Measurements from ENCODE around the gene MKKS.

The MKKS gene

DNA sequence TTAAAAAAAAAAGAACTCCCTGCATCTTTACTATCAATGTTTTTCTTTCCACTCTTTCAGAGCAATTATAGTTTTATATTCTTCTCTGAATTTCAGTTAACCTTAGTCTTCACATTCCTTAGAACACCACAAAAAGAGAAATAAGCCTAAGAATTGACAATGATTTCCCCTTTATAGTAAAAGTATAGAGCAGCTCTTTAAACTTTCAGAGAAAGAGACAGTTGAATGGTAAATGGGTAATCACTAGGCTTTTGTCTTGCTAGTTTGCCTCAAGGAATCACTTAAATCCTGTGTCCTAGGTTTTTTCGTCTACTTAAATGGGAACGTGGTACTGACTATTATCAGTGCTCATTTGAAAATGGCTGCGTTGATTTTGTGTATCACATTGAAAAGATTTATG is 32.8 kb upstream of the MKKS start:
- no peaks in the 10 kb centered on the region for H3K9me3 Mint-ChIP-seq

DNA sequence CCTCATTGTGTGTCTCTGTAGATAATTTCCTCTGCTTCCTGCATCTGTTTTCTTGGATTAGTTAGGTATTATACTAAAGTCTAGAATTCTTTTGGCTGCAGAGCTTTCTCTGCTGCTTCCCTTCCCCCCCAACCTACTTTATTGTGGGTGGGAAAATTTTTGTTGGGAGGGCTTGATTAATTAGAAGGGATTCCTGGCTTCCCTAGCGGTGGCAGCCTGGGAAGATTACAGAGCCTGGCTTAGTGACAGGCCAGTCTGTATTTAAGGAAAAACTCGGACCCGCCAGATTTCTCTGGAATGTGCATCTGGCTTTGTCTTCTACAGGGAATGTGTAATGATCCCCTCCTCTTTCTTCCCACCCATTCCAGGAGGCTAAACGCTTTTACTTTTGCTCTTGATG is 32.3 kb upstream of the MKKS start:
- Mint-ChIP-seq H3K4me1 (ENCODE audit: low read depth) (peaks cover 19% of the 10 kb centered on the region), H3K36me3 (ENCODE audit: low read depth) (peaks cover 33% of the 10 kb centered on the region), H3K27ac (no peak overlapping the region), H3K9me3 (no peaks in the 10 kb centered on the region), H3K27me3 (no peaks in the 10 kb centered on the region), H3K4me3 (no peak overlapping the region)
- no peak for DNase-seq

More for the DNA sequence above, 32.8 kb upstream of the MKKS start:
- Mint-ChIP-seq H3K27ac (no peak overlapping the region), H3K4me1 (ENCODE audit: low read depth) (peaks cover 15% of the 10 kb centered on the region), H3K36me3 (ENCODE audit: low read depth) (peaks cover 34% of the 10 kb centered on the region), H3K27me3 (no peaks in the 10 kb centered on the region), H3K4me3 (no peak overlapping the region)
- DNase-seq: no peak

DNA sequence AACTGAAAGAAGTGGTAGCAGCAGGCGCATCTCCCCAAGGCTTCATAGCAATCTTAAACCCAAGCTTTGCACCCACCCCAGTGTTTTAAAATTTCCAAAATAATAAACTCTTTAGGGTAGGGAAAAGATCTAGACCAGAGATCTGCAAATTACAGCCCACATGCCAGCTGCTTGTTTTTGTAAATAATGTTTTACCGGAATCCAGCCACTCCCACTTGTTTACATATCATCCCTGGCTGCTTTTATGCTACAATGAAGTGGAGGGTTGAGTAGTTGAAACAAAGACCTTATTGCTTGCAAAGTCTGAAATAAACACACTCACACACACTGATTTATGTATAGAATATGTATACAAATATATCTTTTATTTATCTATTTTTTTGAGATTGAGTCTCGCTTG is 31.1 kb upstream of the MKKS start:
- Mint-ChIP-seq H3K4me1 (ENCODE audit: low read depth) (peaks cover 24% of the 10 kb centered on the region), H3K4me3 (no peak overlapping the region), H3K27ac (no peak overlapping the region), H3K9me3 (no peaks in the 10 kb centered on the region), H3K27me3 (no peaks in the 10 kb centered on the region), H3K36me3 (ENCODE audit: low read depth) (peaks cover 36% of the 10 kb centered on the region)
- no peak for DNase-seq

DNA sequence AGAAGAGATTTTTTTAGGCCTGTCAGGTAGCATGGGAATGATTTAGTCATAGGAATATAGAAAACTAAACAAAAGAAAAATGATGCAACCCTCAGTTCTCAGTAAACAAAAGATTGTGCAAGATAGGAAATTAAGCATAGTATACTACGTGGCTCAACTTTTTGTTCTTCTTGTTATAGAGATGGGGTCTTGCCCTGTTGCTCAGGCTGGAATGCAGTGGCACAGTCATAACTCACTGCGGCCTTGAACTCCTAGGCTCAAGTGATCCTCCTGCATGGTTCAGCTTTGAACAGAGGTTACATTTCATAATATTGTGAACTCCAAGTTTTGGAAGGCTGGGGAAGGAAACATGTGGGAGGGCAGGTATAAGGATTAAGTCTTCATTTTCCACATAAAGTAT is 29.6 kb upstream of the MKKS start:
- H3K27me3 Mint-ChIP-seq: no peaks in the 10 kb centered on the region
- no peak for DNase-seq
- H3K36me3 Mint-ChIP-seq (ENCODE audit: low read depth): peaks cover 42% of the 10 kb centered on the region
- H3K9me3 Mint-ChIP-seq: no peaks in the 10 kb centered on the region
- peaks cover 19% of the 10 kb centered on the region for H3K4me1 Mint-ChIP-seq (ENCODE audit: low read depth)
- no peak overlapping the region for H3K27ac Mint-ChIP-seq
- H3K4me3 Mint-ChIP-seq: no peak overlapping the region

DNA sequence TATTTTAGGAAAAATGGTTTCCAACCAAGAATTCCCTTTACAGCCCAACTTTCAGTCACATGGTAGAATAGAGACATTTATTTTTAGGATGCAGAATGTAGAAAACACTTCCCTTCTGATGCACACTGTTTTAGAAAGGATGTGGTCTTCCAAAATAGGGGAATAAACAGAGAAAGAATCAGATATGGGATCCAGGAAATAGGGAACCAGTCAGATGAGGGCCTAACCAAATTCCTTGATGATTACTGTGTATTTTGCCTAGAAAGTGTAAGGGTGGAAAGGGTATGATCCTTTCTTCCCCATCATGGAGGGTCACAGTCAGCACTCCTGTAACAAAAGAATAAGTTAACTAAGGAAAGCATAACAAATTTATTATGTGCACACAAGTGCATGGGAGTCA is 28.5 kb upstream of the MKKS start:
- Mint-ChIP-seq H3K27ac (no peak overlapping the region), H3K4me3 (no peak overlapping the region), H3K4me1 (ENCODE audit: low read depth) (peaks cover 14% of the 10 kb centered on the region), H3K36me3 (ENCODE audit: low read depth) (peaks cover 50% of the 10 kb centered on the region), H3K27me3 (no peaks in the 10 kb centered on the region), H3K9me3 (peaks cover under 1% of the 10 kb centered on the region)
- no peak for DNase-seq

- DNase-seq: no peak
- Mint-ChIP-seq H3K4me3 (no peak overlapping the region), H3K27me3 (no peaks in the 10 kb centered on the region), H3K9me3 (peaks cover 5% of the 10 kb centered on the region), H3K27ac (no peak overlapping the region), H3K36me3 (ENCODE audit: low read depth) (peaks cover 56% of the 10 kb centered on the region), H3K4me1 (ENCODE audit: low read depth) (peaks cover 14% of the 10 kb centered on the region)
Measured at GRCh38 chr20:10461495-10461894, 27.5 kb upstream of the MKKS start.

- no peak for DNase-seq
- H3K27ac Mint-ChIP-seq: no peak overlapping the region
- peaks cover 24% of the 10 kb centered on the region for H3K36me3 Mint-ChIP-seq (ENCODE audit: low read depth)
- peaks cover 5% of the 10 kb centered on the region for H3K9me3 Mint-ChIP-seq
- peaks cover 18% of the 10 kb centered on the region for H3K4me1 Mint-ChIP-seq (ENCODE audit: low read depth)
- H3K27me3 Mint-ChIP-seq: no peaks in the 10 kb centered on the region
- no peak overlapping the region for H3K4me3 Mint-ChIP-seq
Measured at GRCh38 chr20:10454151-10454750, 20.2 kb upstream of the MKKS start.

GRCh38 chr20:10453241-10453640 is 19.2 kb upstream of the MKKS start:
- H3K27ac Mint-ChIP-seq: peak overlapping the region; percentile 53
- no peaks in the 10 kb centered on the region for H3K27me3 Mint-ChIP-seq
- H3K9me3 Mint-ChIP-seq: peaks cover 5% of the 10 kb centered on the region
- H3K36me3 Mint-ChIP-seq (ENCODE audit: low read depth): peaks cover 14% of the 10 kb centered on the region
- DNase-seq: no peak
- peaks cover 20% of the 10 kb centered on the region for H3K4me1 Mint-ChIP-seq (ENCODE audit: low read depth)
- H3K4me3 Mint-ChIP-seq: no peak overlapping the region

- no peak for DNase-seq
- Mint-ChIP-seq H3K27me3 (no peaks in the 10 kb centered on the region), H3K36me3 (ENCODE audit: low read depth) (peaks cover 6% of the 10 kb centered on the region), H3K4me1 (ENCODE audit: low read depth) (peaks cover 39% of the 10 kb centered on the region), H3K4me3 (no peak overlapping the region), H3K27ac (no peak overlapping the region), H3K9me3 (no peaks in the 10 kb centered on the region)
Measured at GRCh38 chr20:10449270-10449669, 15.2 kb upstream of the MKKS start.

DNA sequence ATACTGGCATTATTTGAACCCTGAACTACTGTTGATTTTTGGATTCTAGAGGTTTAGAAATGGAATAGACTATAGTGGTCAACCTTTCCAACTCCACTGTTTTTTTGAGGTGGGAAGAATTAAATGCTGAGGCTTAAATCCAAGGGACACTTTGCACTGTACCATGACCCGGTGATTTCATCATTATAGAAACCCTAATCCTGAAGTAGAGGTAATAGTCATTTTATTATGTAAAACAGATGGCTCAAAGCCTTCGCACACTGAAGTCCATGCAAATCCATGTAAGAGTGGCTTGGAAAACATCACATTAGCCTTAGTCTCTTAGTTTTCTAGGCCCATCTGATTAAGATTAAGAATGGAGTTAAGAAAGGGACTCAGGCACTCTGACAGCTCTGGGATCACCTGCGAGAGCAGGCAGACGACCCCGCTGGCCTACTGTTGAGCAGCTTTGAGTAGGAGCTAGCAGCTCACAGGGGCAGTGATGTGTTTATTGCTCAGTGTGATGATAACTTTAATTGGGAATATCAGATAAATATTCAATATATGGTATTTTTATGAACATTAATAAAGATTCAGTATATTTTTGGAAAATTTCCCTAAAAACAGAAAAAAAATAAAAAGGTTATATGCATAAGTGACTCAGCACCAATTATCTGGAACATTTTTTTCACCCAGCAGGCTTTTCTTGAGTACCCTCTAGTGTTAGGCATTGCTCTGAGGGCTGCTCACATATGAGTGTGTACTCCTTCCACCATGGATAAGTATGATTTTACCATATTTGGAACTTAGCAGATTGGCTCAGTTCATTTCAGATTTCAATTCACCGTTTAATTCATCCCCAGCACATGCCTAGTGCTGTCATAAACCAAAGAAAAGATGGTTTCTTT is 14.5 kb upstream of the MKKS start:
- Mint-ChIP-seq H3K9me3 (no peaks in the 10 kb centered on the region), H3K27ac (peak overlapping the region; percentile 18), H3K36me3 (ENCODE audit: low read depth) (peaks cover 8% of the 10 kb centered on the region), H3K4me1 (ENCODE audit: low read depth) (peaks cover 36% of the 10 kb centered on the region), H3K4me3 (no peak overlapping the region), H3K27me3 (no peaks in the 10 kb centered on the region)
- no peak for DNase-seq

DNA sequence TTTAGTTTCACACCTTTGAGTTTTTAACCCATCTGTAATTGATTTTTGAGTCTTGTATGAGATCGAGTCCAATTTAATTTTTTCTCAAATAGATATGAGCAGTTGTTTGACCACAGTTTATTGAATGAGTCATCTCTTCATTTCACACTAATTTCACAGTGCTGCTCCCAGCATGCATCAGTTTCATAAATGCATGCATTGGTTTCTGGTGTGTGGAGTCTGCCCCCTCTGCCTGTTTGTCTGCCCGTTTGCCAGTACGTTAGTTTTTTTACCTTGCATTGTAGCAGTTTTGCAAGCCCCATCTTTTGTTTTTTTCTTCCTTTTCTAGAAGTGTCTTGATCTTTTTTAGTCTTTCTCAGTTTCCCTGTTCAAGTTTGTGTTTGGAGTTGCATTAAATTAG is 13.0 kb upstream of the MKKS start:
- Mint-ChIP-seq H3K4me3 (peak overlapping the region; percentile 63), H3K9me3 (no peaks in the 10 kb centered on the region), H3K27me3 (no peaks in the 10 kb centered on the region), H3K36me3 (ENCODE audit: low read depth) (peaks cover 8% of the 10 kb centered on the region), H3K4me1 (ENCODE audit: low read depth) (peaks cover 28% of the 10 kb centered on the region), H3K27ac (peak overlapping the region; percentile 80)
- peak; percentile 40 for DNase-seq

DNA sequence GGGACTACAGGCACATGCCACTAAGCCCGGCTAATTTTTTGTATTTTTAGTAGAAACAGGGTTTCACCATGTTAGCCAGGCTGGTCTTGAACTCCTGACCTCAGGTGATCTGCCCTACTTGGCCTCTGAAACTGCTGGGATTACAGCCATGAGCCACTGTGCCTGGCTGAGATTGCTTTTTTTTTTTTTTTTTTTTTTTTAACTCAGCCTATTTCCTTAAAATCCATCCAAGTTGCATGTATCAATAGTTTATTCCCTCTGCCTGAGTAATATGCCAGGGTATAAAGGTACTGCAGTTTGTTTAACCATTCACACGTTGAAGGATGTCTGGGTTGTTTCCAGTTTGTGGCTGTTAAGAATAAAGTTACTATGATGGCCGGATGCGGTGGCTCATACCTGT is 11.7 kb upstream of the MKKS start:
- no peaks in the 10 kb centered on the region for H3K27me3 Mint-ChIP-seq
- peaks cover 8% of the 10 kb centered on the region for H3K36me3 Mint-ChIP-seq (ENCODE audit: low read depth)
- no peak for DNase-seq
- H3K27ac Mint-ChIP-seq: no peak overlapping the region
- H3K4me1 Mint-ChIP-seq (ENCODE audit: low read depth): peaks cover 27% of the 10 kb centered on the region
- H3K4me3 Mint-ChIP-seq: no peak overlapping the region
- H3K9me3 Mint-ChIP-seq: no peaks in the 10 kb centered on the region

DNA sequence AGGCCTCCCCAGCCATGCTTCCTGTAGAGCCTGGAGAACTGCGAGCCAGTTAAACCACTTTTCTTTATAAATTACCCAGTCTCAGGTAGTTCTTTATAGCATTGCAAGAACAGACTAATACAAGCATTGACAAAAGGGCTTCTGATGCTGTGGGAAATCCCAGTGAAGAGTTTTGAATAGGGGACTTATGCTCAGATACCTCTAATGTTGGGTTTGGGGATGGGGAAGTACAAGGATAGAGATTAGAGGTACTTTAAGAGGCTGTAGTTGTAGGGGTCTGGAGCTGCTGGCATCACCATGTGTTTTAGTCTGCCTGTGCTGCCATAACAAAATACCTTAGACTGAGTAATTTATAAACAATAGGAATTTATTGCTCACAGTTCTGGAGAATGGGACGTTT is 9.9 kb upstream of the MKKS start:
- Mint-ChIP-seq H3K4me1 (ENCODE audit: low read depth) (peaks cover 27% of the 10 kb centered on the region), H3K27ac (no peak overlapping the region), H3K36me3 (ENCODE audit: low read depth) (peaks cover 9% of the 10 kb centered on the region), H3K4me3 (no peak overlapping the region), H3K9me3 (no peaks in the 10 kb centered on the region), H3K27me3 (no peaks in the 10 kb centered on the region)
- no peak for DNase-seq

DNA sequence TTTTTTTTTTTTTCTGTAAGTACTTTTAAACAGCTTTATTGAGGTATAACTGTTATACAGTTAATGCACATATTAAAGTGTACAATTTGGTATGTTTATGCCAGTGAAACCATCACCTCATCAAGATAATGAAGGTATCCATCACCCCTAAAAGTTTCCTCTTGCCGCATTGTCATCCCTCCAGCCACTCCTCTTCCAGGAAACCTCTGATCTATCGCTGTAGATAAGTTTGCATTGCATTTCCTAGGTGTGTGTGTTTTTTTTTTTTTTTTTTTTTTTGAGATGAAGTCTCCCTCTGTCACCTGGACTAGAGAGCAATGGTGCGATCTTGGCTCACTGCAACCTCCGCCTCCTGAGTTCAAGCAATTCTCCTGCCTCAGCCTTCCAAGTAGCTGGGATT is 4.2 kb upstream of the MKKS start:
- H3K27me3 Mint-ChIP-seq: no peaks in the 10 kb centered on the region
- no peak overlapping the region for H3K4me3 Mint-ChIP-seq
- no peak for DNase-seq
- peaks cover 25% of the 10 kb centered on the region for H3K4me1 Mint-ChIP-seq (ENCODE audit: low read depth)
- H3K36me3 Mint-ChIP-seq (ENCODE audit: low read depth): peaks cover 28% of the 10 kb centered on the region
- H3K27ac Mint-ChIP-seq: no peak overlapping the region
- no peaks in the 10 kb centered on the region for H3K9me3 Mint-ChIP-seq

DNA sequence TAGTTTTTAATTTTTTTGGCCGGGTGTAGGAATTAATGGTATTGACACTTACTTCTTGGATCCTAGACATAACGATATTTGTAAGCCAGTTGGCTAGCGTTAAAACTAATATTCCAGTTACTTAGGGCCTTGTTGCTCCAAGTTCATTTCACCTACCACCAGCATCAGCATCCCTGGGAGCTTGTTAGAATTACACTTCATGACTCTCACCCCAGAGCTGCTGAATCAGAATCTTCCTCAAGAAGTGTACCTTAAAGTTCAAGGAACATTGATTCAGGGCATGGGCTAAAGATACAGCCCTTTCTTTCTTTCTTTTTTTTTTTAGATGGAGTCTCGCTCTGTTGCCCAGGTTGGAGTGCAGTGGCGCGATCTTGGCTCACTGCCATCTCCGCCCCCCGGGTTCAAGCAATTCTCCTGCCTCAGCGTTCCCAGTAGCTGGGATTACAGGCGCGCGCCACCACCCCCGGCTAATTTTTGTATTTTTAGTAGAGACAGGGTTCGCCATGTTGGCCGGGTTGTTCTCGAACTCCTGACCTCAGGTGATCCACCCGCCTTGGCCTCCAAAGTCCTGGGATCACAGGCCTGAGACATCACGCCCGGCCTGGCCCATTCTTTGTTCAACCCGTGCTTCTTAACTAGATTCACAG is 2.2 kb upstream of the MKKS start:
- H3K4me1 Mint-ChIP-seq (ENCODE audit: low read depth): peaks cover 42% of the 10 kb centered on the region
- H3K4me3 Mint-ChIP-seq: peak overlapping the region; percentile 91
- no peak overlapping the region for H3K27ac Mint-ChIP-seq
- peaks cover 39% of the 10 kb centered on the region for H3K36me3 Mint-ChIP-seq (ENCODE audit: low read depth)
- no peaks in the 10 kb centered on the region for H3K9me3 Mint-ChIP-seq
- no peak for DNase-seq
- H3K27me3 Mint-ChIP-seq: no peaks in the 10 kb centered on the region
